DND-41 (cell line): ENCODE measurements around the gene ZC3H7B.

ENCODE experiments used
- EZH2 ChIP-seq: IDR thresholded peaks from 3 replicates; pipeline ENCODE4 v1.6.1; 2012; ENCODE audit warnings: borderline replicate concordance, low read depth, mild to moderate bottlenecking, moderate library complexity, low read length, inconsistent platforms; ENCODE audit not compliant: severe bottlenecking
- TF ChIP-seq, protein P1 (sequence below): IDR thresholded peaks from 2 replicates; pipeline ENCODE4 v1.5.1; 2012; ENCODE audit warnings: borderline replicate concordance, low read length, moderate library complexity, mild to moderate bottlenecking; ENCODE audit not compliant: poor library complexity, severe bottlenecking; ENCODE audit errors: extremely low read depth

GRCh38 chr22:41364955-41365354 lies 63.6 kb downstream of the ZC3H7B start:
- TF ChIP-seq, protein P1, sequence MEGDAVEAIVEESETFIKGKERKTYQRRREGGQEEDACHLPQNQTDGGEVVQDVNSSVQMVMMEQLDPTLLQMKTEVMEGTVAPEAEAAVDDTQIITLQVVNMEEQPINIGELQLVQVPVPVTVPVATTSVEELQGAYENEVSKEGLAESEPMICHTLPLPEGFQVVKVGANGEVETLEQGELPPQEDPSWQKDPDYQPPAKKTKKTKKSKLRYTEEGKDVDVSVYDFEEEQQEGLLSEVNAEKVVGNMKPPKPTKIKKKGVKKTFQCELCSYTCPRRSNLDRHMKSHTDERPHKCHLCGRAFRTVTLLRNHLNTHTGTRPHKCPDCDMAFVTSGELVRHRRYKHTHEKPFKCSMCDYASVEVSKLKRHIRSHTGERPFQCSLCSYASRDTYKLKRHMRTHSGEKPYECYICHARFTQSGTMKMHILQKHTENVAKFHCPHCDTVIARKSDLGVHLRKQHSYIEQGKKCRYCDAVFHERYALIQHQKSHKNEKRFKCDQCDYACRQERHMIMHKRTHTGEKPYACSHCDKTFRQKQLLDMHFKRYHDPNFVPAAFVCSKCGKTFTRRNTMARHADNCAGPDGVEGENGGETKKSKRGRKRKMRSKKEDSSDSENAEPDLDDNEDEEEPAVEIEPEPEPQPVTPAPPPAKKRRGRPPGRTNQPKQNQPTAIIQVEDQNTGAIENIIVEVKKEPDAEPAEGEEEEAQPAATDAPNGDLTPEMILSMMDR, result no peak
- no peak for TF ChIP-seq EZH2
